ENCODE data around the gene RNF144A.
A peak's percentile ranks its signal among the peaks of the same experiment; 100 is the strongest.
"Not testable (repeated sequence)": the region's sequence is repeated elsewhere in the genome, so short reads cannot be mapped to it uniquely, and the experiment has no call there.

RNF144A gene, protein sequence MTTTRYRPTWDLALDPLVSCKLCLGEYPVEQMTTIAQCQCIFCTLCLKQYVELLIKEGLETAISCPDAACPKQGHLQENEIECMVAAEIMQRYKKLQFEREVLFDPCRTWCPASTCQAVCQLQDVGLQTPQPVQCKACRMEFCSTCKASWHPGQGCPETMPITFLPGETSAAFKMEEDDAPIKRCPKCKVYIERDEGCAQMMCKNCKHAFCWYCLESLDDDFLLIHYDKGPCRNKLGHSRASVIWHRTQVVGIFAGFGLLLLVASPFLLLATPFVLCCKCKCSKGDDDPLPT

GRCh38 chr2:6917071-6917760, at the start of gene RNF144A:
Gene RNF144A, plus strand, starts transcription at chr2:6917412. Its CDS starts 79,515 bp downstream, at chr2:6996927.
- FAIRE-seq: peak; percentile 9

DNA sequence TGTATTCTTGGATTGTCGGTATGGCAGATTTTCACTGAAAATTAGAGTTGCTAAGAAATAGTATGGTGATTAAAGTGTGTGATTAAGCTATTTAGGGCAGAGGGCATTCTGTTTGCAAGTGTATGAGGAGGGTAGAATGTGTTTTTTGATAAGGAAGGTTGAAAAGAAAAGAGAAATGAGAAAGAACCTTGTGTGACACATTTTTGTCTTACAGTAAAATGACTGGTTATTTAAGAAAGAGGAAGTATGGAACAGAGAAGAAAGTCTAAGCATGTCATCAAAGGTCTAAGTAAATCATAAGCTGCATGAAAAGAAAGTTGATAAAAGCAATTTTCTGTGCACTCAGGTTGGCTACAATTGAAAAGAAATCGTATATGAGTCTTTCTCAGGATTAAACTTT, 44.8 kb upstream of the RNF144A start:
- DNase-seq (ENCODE audit: extremely low spot score, insufficient read length, low read depth) (no peak), FAIRE-seq (peak; percentile 75)

More at GRCh38 chr2:6917071-6917760, at the start of gene RNF144A:
- DNase-seq (ENCODE audit: extremely low spot score, insufficient read length, low read depth): peak; percentile 75

DNA sequence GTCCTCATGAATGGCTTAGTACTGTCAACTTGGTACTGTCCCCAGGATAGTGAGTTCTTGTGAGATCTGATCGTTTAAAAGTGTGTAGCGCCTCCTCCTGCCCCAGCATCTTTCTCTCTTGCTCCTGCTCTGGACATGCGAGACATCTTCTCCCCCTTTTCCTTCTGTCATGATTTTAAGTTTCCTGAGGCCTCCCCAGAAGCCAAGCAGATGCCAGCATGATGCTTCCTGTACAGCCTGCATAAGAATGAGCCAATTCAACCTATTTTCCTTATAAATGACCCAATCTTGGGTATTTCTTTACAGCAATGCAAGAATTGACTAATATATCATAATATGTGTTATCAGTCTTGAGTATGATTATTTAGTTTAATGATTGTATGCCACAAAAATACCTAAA, 43.2 kb upstream of the RNF144A start:
- DNase-seq (ENCODE audit: extremely low spot score, insufficient read length, low read depth): no peak

DNA sequence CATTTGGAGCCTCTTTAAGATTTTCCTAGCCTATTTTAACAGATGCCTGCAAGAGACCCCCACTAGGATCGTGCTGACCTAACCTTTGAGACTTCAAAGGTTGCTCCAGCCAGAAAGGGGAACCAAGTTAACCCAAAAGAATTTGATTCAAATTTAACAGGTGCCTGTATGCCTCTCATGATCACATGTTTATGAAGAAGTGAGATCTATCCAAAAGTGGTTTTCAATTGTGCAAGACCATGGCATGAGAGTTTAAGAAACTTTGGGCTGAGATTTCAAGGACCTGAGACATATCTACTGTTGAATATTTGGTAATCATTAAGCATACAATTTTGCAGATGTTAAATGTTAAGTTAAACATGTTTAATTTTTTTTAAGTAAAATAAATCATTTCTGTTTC, 40.9 kb upstream of the RNF144A start:
- DNase-seq (ENCODE audit: extremely low spot score, insufficient read length, low read depth): no peak
- no peak for FAIRE-seq

More for the DNA sequence above, 43.2 kb upstream of the RNF144A start:
- FAIRE-seq: no peak

GRCh38 chr2:6877402-6878304, 39.6 kb upstream of the RNF144A start, which contains the start of gene RSAD2:
Gene RSAD2, plus strand, starts transcription at chr2:6877777. Its CDS starts 24 bp downstream, at chr2:6877801.
- peak; percentile 8 for DNase-seq (ENCODE audit: extremely low spot score, insufficient read length, low read depth)
- peak; percentile 89 for FAIRE-seq

DNA sequence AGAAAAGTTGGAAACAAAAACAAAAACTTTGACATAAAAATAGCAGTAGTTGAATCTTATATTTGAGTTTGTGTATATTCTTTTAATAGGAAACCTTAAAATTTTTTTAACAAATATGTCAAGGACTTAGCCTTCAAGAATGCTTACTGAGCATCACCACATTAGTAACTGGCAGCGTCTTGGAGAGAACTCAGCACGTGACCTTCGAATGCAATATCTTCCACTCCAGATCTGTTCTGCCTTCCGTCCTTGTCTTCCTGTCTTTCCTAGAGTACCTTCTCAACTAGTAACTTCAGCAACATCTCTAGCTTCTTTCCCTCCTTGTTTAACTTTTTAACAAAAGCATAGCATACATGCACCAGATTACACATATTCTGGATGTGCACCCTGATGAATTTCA, 38.7 kb upstream of the RNF144A start:
- no peak for FAIRE-seq
- no peak for DNase-seq (ENCODE audit: extremely low spot score, insufficient read length, low read depth)

- FAIRE-seq (no peak), DNase-seq (ENCODE audit: extremely low spot score, insufficient read length, low read depth) (no peak)
These were observed 38.2 kb upstream of the RNF144A start for GRCh38 chr2:6879011-6879410.

DNA sequence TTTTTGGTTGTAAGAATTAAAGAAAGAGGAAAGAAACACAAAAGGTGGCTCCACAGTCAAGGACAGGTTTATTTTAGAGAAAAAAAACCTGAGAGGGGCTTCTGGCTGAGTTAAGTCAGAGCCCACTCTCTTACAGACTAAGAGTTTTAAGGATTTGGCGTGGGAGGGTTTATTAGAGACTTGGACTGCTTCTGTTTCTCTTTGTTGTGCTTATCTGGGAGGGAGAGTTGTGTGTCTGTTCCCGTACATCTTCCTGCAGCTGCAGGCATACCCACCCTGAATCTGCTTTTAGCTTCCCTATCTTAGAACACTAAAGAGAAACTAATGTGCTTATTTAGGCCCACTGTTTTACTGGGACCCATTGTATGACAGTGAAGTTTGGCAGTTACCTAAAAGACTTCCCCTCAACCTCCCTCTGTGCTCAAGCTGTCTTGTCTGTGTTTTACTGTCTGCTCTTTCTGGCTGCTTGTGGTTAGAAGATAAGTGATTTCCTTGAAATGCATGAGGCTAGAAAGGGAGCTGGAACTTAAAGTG, 36.9 kb upstream of the RNF144A start:
- FAIRE-seq (no peak), DNase-seq (ENCODE audit: extremely low spot score, insufficient read length, low read depth) (no peak)

- DNase-seq (ENCODE audit: extremely low spot score, insufficient read length, low read depth) (no peak), FAIRE-seq (no peak)
These were observed 36.2 kb upstream of the RNF144A start for GRCh38 chr2:6881046-6881445.

GRCh38 chr2:6881516-6881915, 35.7 kb upstream of the RNF144A start:
- DNase-seq (ENCODE audit: extremely low spot score, insufficient read length, low read depth) (no peak), FAIRE-seq (no peak)

- DNase-seq (ENCODE audit: extremely low spot score, insufficient read length, low read depth) (no peak), FAIRE-seq (no peak)
These were observed 33.6 kb upstream of the RNF144A start for GRCh38 chr2:6883448-6884122.

DNA sequence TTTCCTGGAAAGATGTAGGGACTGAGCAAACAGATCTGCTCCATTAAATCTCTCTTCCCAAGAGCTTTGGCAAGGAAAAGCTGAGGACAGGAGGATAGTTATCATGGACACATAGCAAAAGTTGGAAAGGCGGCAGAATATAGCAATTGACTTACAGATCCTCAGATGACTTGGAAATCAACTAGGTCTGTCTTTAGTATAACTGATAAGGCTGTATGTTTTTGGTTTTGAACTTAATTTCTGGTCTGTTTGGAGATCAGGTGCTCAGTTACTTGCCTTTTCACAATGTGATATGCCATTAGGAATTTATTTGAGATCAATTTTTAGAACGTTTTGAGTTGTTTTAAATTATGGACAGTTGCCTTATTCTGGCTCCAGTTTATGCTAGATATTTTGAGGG, 31.7 kb upstream of the RNF144A start:
- FAIRE-seq (no peak), DNase-seq (ENCODE audit: extremely low spot score, insufficient read length, low read depth) (no peak)

DNA sequence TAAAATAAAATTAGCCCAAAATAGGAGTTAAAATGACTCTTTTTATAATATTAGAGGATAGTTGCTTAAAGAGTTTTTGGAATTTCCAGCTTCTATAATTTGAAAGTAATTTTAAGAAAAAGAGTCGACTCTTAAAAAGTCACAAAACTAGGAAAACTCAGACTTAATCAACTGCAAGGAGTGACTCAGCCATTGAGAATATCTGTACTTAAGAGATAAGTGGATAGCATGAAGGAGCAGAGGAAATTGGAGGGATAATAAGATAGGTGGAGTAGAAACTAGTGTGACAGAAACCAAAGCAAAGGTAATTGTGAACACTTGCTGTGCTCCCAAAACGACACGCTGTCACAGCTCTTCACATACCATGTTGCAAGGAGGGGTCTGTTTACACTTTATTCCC, 31.2 kb upstream of the RNF144A start:
- no peak for FAIRE-seq

DNA sequence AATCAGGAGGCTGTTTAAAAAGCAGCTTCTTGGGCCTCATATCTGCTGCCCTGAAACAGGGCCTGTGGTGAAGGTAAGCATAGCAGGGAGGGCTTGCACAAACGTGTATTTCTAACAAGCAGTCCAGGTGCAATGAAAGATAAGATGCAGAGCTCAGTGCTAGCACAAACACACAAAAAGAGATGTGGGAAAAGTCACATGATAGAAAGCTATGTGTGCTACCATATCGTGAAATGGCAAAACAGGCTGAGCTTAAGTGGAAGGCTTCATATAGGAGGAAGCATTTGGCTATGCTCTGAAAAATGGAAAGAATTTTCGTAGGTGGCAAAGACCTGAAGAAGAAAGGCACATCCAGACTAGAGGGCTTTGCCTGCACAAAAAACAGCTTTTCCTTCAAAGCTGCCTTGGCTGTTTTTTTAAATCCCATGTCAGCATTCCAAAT, 29.4 kb upstream of the RNF144A start:
- DNase-seq (ENCODE audit: extremely low spot score, insufficient read length, low read depth) (no peak), FAIRE-seq (no peak)

More for the DNA sequence above, 31.2 kb upstream of the RNF144A start:
- no peak for DNase-seq (ENCODE audit: extremely low spot score, insufficient read length, low read depth)

DNA sequence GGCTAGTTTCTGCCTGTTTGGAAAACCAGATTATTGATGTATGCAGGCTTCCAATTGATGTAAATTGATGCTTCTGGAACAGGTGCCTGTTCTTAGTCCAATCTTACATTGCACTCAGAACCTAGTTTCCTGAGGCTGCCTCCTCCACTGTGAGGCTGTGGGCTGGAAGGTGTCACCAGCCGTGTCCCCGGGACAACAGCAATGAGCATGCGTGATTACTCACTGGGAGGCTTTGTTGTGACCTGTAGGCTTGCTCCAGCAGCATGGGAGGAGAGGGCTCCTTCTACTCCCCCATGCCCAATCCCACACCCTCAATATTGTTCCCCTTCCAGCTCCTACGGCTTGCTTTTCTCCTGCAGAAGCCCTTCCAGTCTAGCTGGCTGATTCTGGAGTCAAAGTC, 28.5 kb upstream of the RNF144A start:
- no peak for FAIRE-seq
- DNase-seq (ENCODE audit: extremely low spot score, insufficient read length, low read depth): no peak

DNA sequence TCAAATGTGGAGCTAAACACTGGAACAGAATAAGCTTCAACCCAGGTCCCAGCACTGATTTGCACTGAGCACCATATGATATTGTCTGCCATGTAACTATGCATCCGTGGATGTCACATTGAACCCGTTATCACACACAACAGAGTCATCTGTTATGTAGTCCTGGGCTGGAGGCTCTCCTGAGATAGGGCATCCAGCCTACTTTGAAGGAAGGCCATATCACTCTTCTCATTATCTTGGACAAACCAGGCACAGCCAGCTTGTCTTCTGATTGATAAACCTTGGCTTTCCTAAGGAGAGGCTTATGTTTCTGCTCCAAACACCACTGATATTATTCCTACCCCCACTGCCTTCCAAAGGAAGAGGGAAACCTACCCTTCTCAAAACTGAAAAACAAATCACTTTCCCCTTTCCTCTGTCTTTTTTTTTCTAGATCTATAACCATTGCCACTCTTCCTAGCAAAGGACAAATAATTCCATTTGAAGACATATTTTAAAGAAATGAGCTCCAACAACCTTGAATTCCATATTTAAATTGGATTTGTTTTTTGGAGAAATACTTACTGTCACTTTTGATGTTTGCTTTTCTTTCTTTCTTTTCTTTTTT, 23.2 kb upstream of the RNF144A start:
- FAIRE-seq: no peak
- no peak for DNase-seq (ENCODE audit: extremely low spot score, insufficient read length, low read depth)

GRCh38 chr2:6896930-6897759, 20.1 kb upstream of the RNF144A start:
- FAIRE-seq: peak; percentile 62
- no peak for DNase-seq (ENCODE audit: extremely low spot score, insufficient read length, low read depth)

- DNase-seq (ENCODE audit: extremely low spot score, insufficient read length, low read depth): not testable (repeated sequence)
These were observed 14.6 kb upstream of the RNF144A start for GRCh38 chr2:6902581-6902980.

More at GRCh38 chr2:6902581-6902980, 14.6 kb upstream of the RNF144A start:
- not testable (repeated sequence) for FAIRE-seq
